HG03565 (cell line): ENCODE data around the gene UGT2B17.

Experiments
- ATAC-seq: cut with Tn5 transposase; IDR thresholded peaks from one replicate; pipeline ENCODE4 v1.9.1; 2021; ENCODE audit warnings: mild to moderate bottlenecking, moderate library complexity; ENCODE audit not compliant: unreplicated experiment

The UGT2B17 gene

GRCh38 chr4:68490826-68491457, 85.2 kb downstream of the UGT2B17 start:
- no peak for ATAC-seq

DNA sequence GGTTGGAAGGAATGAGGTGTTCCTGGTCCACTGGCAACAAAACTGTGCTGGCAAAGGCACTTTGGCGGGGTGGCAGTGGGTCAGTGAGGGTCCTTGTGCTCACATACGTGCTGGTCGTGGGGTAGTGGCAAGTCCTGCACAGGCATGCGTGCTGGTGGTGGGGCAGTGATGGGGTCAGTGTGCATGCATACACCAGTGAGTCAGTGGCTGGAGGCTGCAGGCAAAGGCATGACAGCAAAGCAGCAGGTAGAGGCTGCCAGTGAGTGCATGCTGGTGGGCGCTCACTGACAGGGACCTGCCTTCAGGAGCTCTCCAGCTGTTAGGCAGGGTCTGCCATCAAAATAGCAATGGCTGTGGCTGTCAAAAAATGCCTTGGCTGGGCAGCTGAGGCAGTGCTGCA, 86.8 kb downstream of the UGT2B17 start:
- ATAC-seq: no peak
